Activated naive CD4-positive, alpha-beta T cell treated with Interleukin-2 at 50 U/mL for 16 hours (primary cell): ENCODE results near the gene COL5A1.

Experiments
- DNase-seq: peaks from one replicate; pipeline ENCODE4 v3.0.0-alpha.2; 2020

COL5A1 gene

GRCh38 chr9:134626571-134627416 is 14.8 kb upstream of the COL5A1 start:
- no peak for DNase-seq

- no peak for DNase-seq
Observed at GRCh38 chr9:134627417-134628353, 13.9 kb upstream of the COL5A1 start.

GRCh38 chr9:134628354-134628736 is 13.3 kb upstream of the COL5A1 start:
- no peak for DNase-seq

- no peak for DNase-seq
Observed at GRCh38 chr9:134629061-134629585, 12.5 kb upstream of the COL5A1 start.

GRCh38 chr9:134629586-134630392 is 11.8 kb upstream of the COL5A1 start:
- no peak for DNase-seq

GRCh38 chr9:134630393-134630790 is 11.2 kb upstream of the COL5A1 start:
- no peak for DNase-seq

GRCh38 chr9:134630861-134631260 is 10.7 kb upstream of the COL5A1 start:
- no peak for DNase-seq

- no peak for DNase-seq
Observed at GRCh38 chr9:134631881-134632280, 9.7 kb upstream of the COL5A1 start.

GRCh38 chr9:134632329-134632728 is 9.3 kb upstream of the COL5A1 start:
- no peak for DNase-seq

- no peak for DNase-seq
Observed at GRCh38 chr9:134633362-134634142, 8.1 kb upstream of the COL5A1 start.

GRCh38 chr9:134634176-134634575 is 7.4 kb upstream of the COL5A1 start:
- DNase-seq, result no peak

GRCh38 chr9:134634667-134635230 is 6.9 kb upstream of the COL5A1 start:
- no peak for DNase-seq

GRCh38 chr9:134635351-134636148 is 6.1 kb upstream of the COL5A1 start:
- no peak for DNase-seq

GRCh38 chr9:134636149-134636507 is 5.5 kb upstream of the COL5A1 start:
- no peak for DNase-seq

GRCh38 chr9:134637241-134637640 is 4.4 kb upstream of the COL5A1 start:
- DNase-seq, result no peak

GRCh38 chr9:134637696-134638501 is 3.7 kb upstream of the COL5A1 start:
- no peak for DNase-seq

GRCh38 chr9:134638502-134639090 is 3.0 kb upstream of the COL5A1 start:
- DNase-seq, result no peak

- DNase-seq, result no peak
Observed at GRCh38 chr9:134639994-134640393, 1.6 kb upstream of the COL5A1 start.

- DNase-seq, result no peak
Observed at GRCh38 chr9:134640506-134641172, 964 bp upstream of the COL5A1 start.
